ENCODE data around the gene MAEA. TPM values are rescaled to one million over a fixed set of nuclear protein-coding genes. Genes with fewer than 3 reads are reported as not detected.

MAEA gene
- polyA plus RNA-seq, 2 of the 4 experiments (the other 2 are of a cell fraction) = 46.1 to 58.4 TPM

- Histone ChIP-seq H3K4me3 (no peak overlapping the region), H3K27ac (no peak overlapping the region), H3K9me3 (no peaks in the 10 kb centered on the region), H3K4me1 (no peaks in the 10 kb centered on the region), H3K4me2 (no peak overlapping the region)
- CTCF ChIA-PET = interaction anchor here (1.0 kb wide), 2 partner anchors 42 to 43 kb away, joined by 3 read pairs; no protein-coding TSS in a partner anchor
- ATAC-seq (peak in 1 of 2 experiments; percentile 32; a peak in 1 of 6 replicates), DNase-seq (ENCODE audit: low read depth in 1 of 2, low spot score in 1 of 2) (no peak), FAIRE-seq (no peak)
- POLR2A ChIA-PET = no interaction called here
- no peak for TF ChIP-seq CTCF (IDR thresholded peaks at IDR 0.05)
- no peak for TF ChIP-seq HOXB5 (CRISPR knock-in tag; IDR thresholded peaks at IDR 0.05)
- TF ChIP-seq KDM5A (IDR thresholded peaks at IDR 0.05) = no peak
- no peak for TF ChIP-seq ZSCAN20 (CRISPR knock-in tag; IDR thresholded peaks at IDR 0.05)
- TF ChIP-seq TFCP2L1 (CRISPR knock-in tag; IDR thresholded peaks at IDR 0.05) = no peak
- no peak for TF ChIP-seq BHLHE40 (IDR thresholded peaks at IDR 0.05; ENCODE audit: low read depth, low read length)
- 89% methylated on average over 15 of the region's 36 CpGs for WGBS (ENCODE audit: missing lambda C conversion rate)
Measured at GRCh38 chr4:1309261-1310010, 19.7 kb downstream of the MAEA start.

- ChIA-PET CTCF (interaction anchor here (1.0 kb wide), 1 partner anchor 41 kb away, joined by 3 read pairs; no protein-coding TSS in a partner anchor), POLR2A (no interaction called here)
- ATAC-seq (no peak), DNase-seq (ENCODE audit: low read depth in 1 of 2, low spot score in 1 of 2) (no peak), FAIRE-seq (no peak)
- Histone ChIP-seq H3K4me2 (no peak overlapping the region), H3K4me3 (no peak overlapping the region), H3K27ac (no peak overlapping the region), H3K9me3 (no peaks in the 10 kb centered on the region), H3K4me1 (no peaks in the 10 kb centered on the region)
- WGBS (ENCODE audit: missing lambda C conversion rate) = 94% methylated on average over 21 of the region's 32 CpGs
- TF ChIP-seq SMC3 (IDR thresholded peaks at IDR 0.05) = no peak
- no peak for TF ChIP-seq HOXB5 (CRISPR knock-in tag; IDR thresholded peaks at IDR 0.05)
- TF ChIP-seq ZFP36 (IDR thresholded peaks at IDR 0.05; ENCODE audit: borderline replicate concordance, partially characterized antibody) = no peak
- no peak for TF ChIP-seq MYC (IDR thresholded peaks at IDR 0.05; ENCODE audit: borderline replicate concordance, low read length)
- no peak for TF ChIP-seq POLR2AphosphoS2 (conservative IDR thresholded peaks at IDR 0.05; ENCODE audit: low read length)
- no peak for TF ChIP-seq RARB (CRISPR knock-in tag; IDR thresholded peaks at IDR 0.05)
- no peak for TF ChIP-seq CTCF (IDR thresholded peaks at IDR 0.05)
- no peak for TF ChIP-seq SREBF2 (IDR thresholded peaks at IDR 0.05)
- TF ChIP-seq NPAS2 (CRISPR knock-in tag; IDR thresholded peaks at IDR 0.05; ENCODE audit: borderline replicate concordance) = no peak
- no peak for TF ChIP-seq RNF2 (IDR thresholded peaks at IDR 0.05; ENCODE audit: borderline replicate concordance, low read depth)
- no peak for TF ChIP-seq FOSL2 (IDR thresholded peaks at IDR 0.05)
- TF ChIP-seq FOSL2 (CRISPR knock-in tag; IDR thresholded peaks at IDR 0.05) = no peak
- TF ChIP-seq MAX (IDR thresholded peaks at IDR 0.05) = no peak
- TF ChIP-seq HEYL (CRISPR knock-in tag; IDR thresholded peaks at IDR 0.05) = no peak
- TF ChIP-seq FOSB (CRISPR knock-in tag; IDR thresholded peaks at IDR 0.05) = no peak
- TF ChIP-seq HOXA7 (CRISPR knock-in tag; IDR thresholded peaks at IDR 0.05) = no peak
- TF ChIP-seq RAD21 (conservative IDR thresholded peaks at IDR 0.05 in 1 of 2, IDR thresholded peaks at IDR 0.05 in 1 of 2) = no peak
- no peak for TF ChIP-seq USF2 (IDR thresholded peaks at IDR 0.05)
- TF ChIP-seq CHD4 (IDR thresholded peaks at IDR 0.05; ENCODE audit: borderline replicate concordance) = no peak
- no peak for TF ChIP-seq ATOH8 (CRISPR knock-in tag; IDR thresholded peaks at IDR 0.05; ENCODE audit: low read depth)
- no peak for TF ChIP-seq HES2 (IDR thresholded peaks at IDR 0.05)
Measured at GRCh38 chr4:1310031-1310795, 20.5 kb downstream of the MAEA start.

Measured in A549 (cell line).